HG02970 (cell line): ENCODE results near the gene ALPG.
"Not testable (repeated sequence)": the region's sequence is repeated elsewhere in the genome, so short reads cannot be mapped to it uniquely, and the experiment has no call there.

Source experiments
- ATAC-seq: cut with Tn5 transposase; IDR thresholded peaks from one replicate; pipeline ENCODE4 v1.9.1; 2021; ENCODE audit warnings: mild to moderate bottlenecking, moderate library complexity, moderate number of reproducible peaks; ENCODE audit not compliant: unreplicated experiment, low FRiP score

ALPG gene

DNA sequence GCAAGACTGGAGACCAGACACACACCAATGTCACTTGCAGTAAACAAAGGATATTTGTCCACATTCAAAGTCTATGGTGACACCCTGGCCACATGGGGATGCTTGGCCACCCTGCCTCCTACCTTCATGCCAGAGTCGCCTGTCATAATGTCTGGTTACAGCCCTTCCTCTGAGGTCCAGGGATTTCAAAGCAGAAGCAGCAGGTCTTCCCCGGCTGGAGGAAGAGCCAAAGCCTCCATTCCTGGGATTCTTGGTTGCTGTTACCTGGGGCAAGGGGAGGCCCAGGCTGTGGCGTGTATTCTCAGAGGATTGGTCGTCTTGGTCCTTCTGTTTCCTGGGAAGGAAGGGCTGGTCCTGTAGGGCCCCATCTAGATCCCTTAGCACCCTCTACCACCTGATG lies 30.4 kb upstream of the ALPG start:
- no peak for ATAC-seq

DNA sequence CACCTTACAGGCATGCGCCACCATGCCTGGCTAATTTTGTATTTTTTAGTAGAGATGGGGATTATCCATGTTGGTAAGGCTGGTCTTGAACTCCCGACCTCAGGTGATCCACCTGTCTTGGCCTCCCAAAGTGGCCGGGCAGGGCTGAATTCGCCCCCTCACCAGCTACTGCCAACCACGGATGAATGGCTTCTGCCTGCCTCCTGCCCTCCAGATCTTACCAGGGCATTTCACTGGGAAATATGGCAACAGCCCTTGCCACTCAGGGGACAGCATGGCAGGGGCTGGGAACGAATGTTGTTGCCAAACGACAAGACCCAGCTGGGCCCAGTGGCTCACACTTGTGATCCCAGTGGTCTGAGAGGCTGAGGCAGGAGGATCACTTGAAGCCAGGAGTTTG lies 29.9 kb upstream of the ALPG start:
- ATAC-seq: no peak

DNA sequence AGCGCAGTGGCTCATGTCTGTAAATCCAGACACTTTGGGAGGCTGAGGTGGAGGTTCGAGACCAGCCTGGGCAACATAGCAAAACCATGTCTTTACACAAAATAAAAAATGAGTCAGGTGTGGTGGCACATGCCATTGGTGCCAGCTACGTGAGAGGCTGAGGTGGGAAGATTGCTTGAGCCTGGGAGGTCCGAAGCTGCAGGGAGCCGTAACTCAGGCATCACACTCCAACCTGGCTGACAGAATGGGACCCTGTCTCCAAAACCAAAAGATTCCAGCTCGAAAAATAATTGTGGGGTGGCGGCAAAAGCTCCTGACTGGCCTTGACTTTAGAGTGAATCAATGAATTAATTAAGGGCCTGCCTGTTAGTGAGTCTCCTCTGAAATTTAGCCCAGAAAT lies 29.3 kb upstream of the ALPG start:
- no peak for ATAC-seq

DNA sequence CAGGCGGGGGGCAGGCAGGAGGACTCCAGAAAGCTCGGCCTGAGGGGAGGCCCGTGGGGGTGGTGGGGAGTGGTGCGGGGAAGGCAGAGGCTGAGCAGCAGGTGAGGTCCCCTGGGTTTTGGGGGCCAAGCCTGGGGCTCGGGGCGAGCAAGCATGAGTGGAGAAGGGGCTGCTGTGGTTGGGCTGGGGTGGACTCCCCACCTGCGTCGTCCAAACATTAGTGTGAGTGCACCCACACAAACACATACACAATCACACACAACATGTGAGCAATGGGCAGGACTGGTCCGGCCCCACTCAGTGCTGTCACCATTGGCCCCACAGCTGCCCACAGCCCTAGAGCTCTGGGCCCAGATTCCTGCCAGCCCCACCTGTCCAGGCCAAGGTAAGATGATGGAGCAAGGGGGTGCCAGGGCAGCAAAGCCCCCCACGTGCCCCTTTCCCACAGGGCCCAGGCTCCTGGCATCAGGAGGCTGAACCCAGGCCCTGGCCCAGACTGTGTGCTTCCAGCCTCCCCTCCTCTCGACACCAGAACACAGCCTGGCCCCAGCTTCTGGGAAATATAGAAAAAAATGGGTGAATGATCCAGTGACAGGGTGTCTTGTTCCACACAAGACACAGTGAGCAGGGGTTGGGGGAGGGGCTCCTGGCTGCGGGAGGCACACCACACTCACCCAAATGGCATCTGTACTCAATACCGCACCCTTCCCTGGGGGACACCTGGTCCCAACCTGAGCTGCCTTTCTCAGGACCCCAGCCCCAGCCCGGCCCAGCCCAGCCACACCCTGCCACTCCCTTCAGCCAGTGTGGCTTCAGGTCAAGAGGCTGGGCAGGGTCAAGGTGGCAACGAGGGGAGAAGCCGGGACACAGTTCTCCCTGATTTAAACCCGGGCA lies 28.6 kb upstream of the ALPG start:
- no peak for ATAC-seq

DNA sequence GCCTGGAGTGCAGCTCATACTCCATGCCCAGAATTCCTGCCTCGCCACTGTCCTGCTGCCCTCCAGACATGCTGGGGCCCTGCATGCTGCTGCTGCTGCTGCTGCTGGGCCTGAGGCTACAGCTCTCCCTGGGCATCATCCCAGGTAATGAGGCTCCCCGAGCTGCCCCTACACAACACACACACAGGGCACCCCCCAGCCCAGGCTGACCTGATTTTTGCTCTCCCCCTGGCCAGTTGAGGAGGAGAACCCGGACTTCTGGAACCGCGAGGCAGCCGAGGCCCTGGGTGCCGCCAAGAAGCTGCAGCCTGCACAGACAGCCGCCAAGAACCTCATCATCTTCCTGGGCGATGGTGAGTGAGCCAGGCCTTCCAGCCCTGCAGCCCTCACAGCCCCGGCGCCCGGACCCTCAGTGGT lies 27.9 kb upstream of the ALPG start, which contains the start of gene ALPP:
TSS of gene ALPP (plus strand) at position 17 of the 417 bp plus-strand sequence. CDS start at position 69, 52 bp downstream.
- ATAC-seq: not testable (repeated sequence)

DNA sequence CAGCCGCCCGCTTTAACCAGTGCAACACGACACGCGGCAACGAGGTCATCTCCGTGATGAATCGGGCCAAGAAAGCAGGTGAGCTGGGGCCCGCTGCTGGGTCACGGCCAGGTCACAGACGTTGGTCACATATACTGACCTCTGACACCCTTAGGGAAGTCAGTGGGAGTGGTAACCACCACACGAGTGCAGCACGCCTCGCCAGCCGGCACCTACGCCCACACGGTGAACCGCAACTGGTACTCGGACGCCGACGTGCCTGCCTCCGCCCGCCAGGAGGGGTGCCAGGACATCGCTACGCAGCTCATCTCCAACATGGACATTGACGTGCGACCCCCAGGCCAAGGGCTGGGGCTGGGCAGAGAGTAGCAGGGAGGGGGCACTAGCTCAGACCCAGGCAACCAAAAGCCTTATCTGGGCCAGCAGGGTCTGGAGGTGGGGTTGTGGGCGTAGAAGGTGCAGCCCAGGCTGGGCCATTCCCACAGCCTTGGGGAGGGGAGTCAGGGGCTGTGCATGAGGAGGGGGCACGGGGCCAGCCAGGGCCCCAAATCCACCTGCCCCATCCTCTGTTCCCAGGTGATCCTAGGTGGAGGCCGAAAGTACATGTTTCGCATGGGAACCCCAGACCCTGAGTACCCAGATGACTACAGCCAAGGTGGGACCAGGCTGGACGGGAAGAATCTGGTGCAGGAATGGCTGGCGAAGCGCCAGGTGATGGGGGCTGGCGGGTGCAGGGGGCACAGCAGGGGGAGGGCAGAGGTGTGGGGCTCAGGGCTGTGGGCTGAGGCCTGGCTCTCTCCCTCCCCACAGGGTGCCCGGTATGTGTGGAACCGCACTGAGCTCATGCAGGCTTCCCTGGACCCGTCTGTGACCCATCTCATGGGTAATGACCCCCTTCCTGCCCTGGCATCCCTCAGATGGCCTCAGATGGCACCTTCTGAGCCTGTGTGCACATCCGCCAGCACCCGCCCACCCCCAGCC lies 26.7 kb upstream of the ALPG start:
- ATAC-seq: not testable (repeated sequence)

DNA sequence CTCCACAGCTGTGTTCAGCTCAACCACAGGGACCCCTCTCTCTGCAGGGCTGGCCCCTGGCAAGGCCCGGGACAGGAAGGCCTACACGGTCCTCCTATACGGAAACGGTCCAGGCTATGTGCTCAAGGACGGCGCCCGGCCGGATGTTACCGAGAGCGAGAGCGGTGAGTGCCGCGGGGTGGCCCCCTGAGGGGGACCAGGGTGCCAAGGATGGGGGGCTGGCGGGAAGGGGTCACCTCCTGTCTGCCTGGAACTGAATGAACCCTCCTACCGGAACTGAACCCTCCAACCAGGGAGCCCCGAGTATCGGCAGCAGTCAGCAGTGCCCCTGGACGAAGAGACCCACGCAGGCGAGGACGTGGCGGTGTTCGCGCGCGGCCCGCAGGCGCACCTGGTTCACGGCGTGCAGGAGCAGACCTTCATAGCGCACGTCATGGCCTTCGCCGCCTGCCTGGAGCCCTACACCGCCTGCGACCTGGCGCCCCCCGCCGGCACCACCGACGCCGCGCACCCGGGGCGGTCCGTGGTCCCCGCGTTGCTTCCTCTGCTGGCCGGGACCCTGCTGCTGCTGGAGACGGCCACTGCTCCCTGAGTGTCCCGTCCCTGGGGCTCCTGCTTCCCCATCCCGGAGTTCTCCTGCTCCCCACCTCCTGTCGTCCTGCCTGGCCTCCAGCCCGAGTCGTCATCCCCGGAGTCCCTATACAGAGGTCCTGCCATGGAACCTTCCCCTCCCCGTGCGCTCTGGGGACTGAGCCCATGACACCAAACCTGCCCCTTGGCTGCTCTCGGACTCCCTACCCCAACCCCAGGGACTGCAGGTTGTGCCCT lies 25.2 kb upstream of the ALPG start:
- not testable (repeated sequence) for ATAC-seq

DNA sequence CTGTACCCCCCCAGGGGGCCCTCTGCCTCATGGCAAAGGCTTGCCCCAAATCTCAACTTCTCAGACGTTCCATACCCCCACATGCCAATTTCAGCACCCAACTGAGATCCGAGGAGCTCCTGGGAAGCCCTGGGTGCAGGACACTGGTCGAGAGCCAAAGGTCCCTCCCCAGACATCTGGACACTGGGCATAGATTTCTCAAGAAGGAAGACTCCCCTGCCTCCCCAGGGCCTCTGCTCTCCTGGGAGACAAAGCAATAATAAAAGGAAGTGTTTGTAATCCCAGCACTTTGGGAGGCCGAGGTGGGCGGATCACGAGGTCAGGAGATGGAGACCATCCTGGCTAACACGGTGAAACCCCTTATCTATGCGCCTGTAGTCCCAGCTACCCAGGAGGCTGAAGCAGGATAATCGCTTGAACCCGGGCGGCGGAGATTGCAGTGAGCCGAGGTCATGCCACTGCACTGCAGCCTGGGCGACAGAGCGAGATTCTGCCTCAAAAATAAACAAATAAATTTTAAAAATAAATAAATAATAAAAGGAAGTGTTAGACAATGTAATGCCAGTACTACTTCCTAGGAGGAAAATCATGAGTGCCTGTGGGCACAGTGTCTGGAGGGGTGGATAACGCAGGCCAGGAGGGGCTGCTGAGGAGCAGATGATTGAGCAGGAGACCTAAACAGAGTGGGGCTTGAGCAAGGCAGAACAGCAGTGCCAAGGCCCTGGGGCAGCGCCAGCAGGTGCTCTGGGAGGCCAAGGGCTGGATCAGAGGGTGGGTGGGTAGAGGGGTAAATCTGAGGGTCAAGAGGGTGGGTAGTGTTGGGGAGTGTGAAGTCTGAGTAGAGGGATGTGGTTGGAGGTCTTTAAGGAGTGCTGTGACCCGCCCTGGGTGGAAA lies 24.1 kb upstream of the ALPG start:
- no peak for ATAC-seq

DNA sequence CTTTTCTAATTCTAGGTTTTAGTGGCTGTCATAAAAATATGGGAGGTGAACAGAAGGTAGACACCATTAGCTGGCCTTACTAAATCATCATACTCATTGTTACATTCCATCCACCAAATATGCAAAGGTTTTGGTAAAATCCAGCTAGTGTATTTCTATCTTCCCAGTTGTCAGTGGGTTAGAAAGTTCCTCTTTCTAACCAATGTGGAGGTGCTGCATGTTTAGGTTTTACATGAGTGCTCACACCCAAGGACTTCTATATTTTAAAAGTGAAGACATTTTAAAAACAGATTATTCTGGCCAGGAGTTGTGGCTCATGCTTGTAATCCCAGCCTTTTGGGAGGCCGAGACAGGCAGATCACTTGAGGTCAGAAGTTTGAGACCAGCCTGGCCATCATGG lies 22.2 kb upstream of the ALPG start:
- ATAC-seq: no peak

DNA sequence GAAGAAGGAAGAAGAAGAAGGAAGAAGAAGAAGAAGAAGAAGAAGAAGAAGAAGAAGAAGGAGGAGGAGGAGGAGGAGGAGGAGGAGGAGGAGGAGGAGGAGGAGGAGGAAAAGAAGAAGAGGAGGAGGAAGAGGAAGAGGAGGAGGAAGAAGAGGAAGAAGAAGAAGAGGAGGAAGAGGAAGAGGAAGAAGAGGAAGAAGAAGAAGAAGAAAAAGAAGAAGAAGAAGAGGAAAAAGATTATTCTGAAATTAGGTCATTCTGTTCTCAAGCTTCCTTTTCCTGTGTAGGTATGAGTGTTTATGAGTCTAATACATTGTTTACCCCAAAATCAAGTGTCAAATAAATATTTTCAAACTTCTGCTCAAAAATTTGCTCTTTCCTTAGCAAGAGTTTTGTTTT lies 21.6 kb upstream of the ALPG start:
- not testable (repeated sequence) for ATAC-seq

DNA sequence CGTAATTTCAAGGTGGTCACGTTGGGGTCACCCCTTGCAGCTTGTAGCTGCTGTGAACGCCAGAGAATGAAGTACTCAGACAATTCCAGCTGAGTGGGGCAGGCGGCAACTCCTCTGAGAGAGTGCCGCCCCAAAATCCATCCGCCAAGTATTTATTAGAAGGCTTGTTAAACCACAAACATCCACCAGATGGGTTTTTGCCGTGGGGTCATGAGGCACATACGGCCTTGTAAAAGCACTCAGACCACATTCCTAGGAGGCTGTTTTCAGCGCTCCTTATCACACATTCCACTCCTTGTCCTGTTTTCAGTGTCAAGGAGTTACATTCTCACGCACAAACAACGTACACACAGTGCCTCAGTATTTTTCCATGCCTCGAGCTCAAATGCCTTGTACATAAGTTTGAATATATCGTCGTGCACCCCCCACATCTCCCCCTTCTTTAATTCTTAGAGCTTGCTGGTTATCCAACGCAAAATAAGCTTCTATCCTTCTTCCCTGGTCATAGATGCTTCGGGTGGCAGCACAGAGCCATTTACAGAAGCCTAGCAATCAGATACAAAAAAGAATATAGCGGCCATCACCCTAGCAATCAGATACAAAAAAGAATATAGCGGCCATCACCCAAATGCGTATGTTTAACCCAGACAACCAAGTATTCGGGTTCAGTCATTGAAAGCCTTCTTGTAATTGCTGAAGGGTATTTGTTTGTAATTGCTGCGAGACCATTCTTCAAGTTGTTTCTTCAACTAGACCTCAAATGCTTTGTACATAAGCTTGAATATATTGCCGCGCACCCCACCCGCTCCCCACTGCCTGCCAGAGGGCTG lies 20.8 kb upstream of the ALPG start:
- ATAC-seq: no peak

DNA sequence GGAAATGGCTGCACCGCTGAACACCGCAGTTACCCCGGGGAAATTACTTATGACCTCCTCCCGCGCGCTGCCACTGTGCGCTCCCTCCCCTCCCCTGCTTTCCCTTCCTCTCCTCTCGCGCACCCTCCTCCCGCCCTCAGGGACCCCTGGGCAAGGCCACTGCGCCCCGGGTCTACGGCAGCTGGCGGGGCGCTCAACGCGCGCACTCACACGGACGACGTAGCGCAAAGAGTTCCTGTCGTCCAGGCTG lies 20.2 kb upstream of the ALPG start:
- no peak for ATAC-seq

DNA sequence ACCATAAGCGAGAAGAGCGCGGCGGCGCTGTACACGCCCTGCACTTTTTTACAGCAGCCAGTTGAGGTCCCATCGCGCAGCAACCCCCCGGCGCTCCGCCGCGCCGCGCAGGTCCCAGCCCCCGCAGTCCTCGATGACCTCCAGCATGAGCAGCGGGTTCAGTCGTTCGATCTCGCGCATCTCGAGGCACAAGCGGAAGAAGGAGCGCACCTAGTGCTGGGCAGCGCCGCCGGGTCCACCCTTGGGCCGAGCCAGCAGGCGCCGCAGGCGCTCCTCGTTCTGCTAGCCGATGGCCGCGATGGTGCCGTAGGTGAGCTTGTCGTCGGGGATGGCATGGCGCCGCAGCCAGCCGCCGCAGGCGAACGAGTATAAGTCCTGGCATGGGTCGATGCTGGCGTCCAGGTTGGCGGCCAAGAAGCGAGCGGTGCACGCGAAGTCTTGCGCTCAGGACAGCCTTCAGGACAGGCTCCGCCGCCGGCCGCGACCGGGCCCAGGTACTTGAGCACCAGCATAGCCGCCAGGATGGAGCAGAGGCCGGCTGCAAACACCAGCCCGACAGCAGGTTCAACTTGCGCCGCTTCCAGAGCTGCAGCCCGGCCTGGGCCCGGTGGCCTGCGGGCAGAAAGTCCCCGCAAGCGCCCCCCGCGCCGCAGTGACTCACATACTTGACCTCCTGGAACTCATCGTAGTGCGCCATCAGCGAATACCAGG lies 19.7 kb upstream of the ALPG start:
- no peak for ATAC-seq

DNA sequence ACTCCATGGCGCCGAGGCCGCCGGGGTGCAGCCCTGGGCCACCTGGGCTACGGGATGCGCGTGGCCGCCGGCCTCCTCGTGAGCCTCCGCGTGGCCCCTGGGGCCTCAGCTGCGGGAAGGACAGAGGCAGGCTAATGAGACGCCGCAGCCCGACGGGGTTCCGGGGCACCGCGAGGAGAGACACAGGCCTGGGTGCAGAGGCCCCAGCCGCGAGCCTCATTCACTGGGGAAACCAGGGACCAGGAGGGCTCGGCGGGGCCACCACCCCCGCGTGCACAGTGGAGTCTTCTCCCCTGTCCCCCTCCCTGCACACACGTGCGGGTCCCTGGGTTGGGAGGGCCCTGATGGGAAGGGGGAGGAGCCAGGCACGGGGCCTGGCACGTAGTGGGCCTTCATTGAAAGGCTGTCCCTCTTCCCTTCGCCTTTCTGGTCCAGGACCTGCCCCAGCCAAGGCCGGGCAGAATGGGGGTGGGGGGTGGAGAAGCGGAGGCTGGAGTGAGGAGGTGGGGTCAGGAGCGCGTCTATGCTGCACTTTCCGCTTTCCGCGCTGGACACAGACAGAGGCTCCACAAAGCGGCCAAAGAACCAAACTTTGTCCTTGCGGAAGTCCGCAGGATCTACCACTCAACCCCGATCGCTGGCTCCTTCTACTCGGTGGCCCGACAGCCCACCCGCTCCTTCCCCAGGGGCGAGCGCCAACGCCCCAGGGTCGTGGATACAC lies 19.0 kb upstream of the ALPG start:
- ATAC-seq: no peak

DNA sequence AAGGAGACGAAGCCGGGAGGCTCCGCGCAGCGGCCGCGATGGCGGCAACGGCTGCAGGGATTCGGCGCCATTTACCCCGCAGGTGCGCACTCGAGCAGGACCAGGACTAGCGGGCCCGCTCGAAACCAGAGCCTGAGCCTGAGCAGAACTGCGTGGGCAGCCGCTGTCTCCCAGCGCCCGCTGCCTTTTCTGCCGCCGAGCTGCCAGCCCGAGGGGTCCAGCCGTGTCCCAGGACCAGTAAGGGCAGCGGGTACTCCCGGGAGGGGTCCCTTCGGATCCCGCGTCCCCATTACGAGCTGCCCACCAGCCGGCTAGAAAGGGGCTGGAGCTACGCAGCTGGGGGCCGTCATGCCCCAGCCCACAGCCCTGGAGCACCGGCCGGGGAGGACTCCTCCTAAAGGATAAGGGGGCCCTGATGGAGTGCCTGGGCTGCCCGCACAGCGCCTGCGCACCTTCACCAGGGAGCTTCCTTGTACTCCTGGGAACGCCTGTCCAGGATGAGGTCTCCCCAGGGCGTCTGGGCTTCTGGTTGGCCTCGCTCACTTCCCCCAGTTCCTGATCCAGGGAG lies 18.2 kb upstream of the ALPG start:
- no peak for ATAC-seq

DNA sequence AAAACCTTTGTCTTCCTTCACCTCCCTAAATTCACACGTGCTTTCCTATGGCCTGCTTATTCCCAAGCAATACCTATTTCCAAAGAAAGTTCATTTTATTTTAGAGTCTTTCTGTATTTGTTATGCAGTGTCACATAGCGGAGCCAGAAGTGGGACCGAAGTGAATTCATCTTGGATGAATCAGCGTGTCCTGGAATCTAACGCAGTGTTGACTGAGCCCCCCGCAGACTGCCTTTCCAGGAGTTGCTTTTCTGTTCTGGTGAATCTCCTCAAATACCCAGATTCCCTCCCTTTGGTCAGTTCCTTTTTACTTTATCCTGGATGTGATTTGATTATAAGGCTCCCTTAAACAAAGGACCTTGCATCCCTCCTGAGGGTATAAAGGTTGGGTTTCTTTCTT lies 17.3 kb upstream of the ALPG start:
- ATAC-seq: no peak

DNA sequence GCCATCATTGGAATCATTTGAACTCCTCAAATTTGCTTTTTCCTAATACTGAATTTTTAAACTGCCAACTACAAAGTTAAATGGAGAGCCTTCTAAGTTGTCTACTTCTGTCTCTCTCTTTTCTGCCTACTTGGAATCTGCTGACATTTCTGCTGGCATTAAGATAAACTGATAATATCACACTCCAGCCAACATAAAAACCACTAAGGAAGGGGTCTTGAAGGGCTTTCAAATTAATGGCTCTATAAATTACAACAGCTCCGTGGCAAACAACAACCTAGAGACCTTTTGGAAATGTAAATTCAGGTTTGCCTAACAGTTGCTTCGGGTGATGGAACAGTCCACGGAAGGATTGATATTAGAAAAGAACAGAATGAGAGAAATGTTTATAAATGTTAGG lies 16.0 kb upstream of the ALPG start:
- ATAC-seq: no peak
